ENCODE results near the gene REPIN1.
A peak's percentile ranks its signal among the peaks of the same experiment; 100 is the strongest.

Gene REPIN1

GRCh38 chr7:150329331-150330120 is 39.1 kb upstream of the REPIN1 start:
- H3K27me3 ChIP-seq (ENCODE audit: insufficient read depth, low read length) = no peaks in the 10 kb centered on the region
- H3K4me1 ChIP-seq (ENCODE audit: insufficient read depth, low read length) = peaks cover 17% of the 10 kb centered on the region
- peak overlapping the region; percentile 76 for H3K27ac ChIP-seq (ENCODE audit: low read length)
- peak overlapping the region; percentile 64; the same call in 1 of the 2 replicates for H3K9ac ChIP-seq (ENCODE audit: low read depth, low read length)
- peaks cover 87% of the 10 kb centered on the region for H3K36me3 ChIP-seq (ENCODE audit: insufficient read depth, low read depth, low read length)
- H3K9me3 ChIP-seq (ENCODE audit: insufficient read depth, low read depth, low read length) = no peaks in the 10 kb centered on the region
- peak overlapping the region; percentile 23; the same call in 1 of the 2 replicates for H3K4me3 ChIP-seq (ENCODE audit: low read length)

- Histone ChIP-seq H3K36me3 (ENCODE audit: insufficient read depth, low read depth, low read length) (peaks cover 80% of the 10 kb centered on the region), H3K27ac (ENCODE audit: low read length) (peak overlapping the region; percentile 76), H3K4me3 (ENCODE audit: low read length) (no peak overlapping the region)
Measured at GRCh38 chr7:150330211-150330885, 38.3 kb upstream of the REPIN1 start.

GRCh38 chr7:150332852-150333635 is 35.6 kb upstream of the REPIN1 start:
- Histone ChIP-seq H3K4me3 (ENCODE audit: low read length) (no peak overlapping the region), H3K9ac (ENCODE audit: low read depth, low read length) (no peak overlapping the region), H3K27ac (ENCODE audit: low read length) (no peak overlapping the region), H3K36me3 (ENCODE audit: insufficient read depth, low read depth, low read length) (peaks cover 78% of the 10 kb centered on the region), H3K4me1 (ENCODE audit: insufficient read depth, low read length) (peaks cover 31% of the 10 kb centered on the region), H3K9me3 (ENCODE audit: insufficient read depth, low read depth, low read length) (no peaks in the 10 kb centered on the region), H3K27me3 (ENCODE audit: insufficient read depth, low read length) (no peaks in the 10 kb centered on the region)

More at GRCh38 chr7:150330211-150330885, 38.3 kb upstream of the REPIN1 start:
- Histone ChIP-seq H3K27me3 (ENCODE audit: insufficient read depth, low read length) (no peaks in the 10 kb centered on the region), H3K9me3 (ENCODE audit: insufficient read depth, low read depth, low read length) (no peaks in the 10 kb centered on the region), H3K9ac (ENCODE audit: low read depth, low read length) (no peak overlapping the region), H3K4me1 (ENCODE audit: insufficient read depth, low read length) (peaks cover 18% of the 10 kb centered on the region)

GRCh38 chr7:150333659-150334058 is 35.0 kb upstream of the REPIN1 start:
- Histone ChIP-seq H3K4me1 (ENCODE audit: insufficient read depth, low read length) (peaks cover 30% of the 10 kb centered on the region), H3K36me3 (ENCODE audit: insufficient read depth, low read depth, low read length) (peaks cover 77% of the 10 kb centered on the region), H3K27me3 (ENCODE audit: insufficient read depth, low read length) (no peaks in the 10 kb centered on the region), H3K27ac (ENCODE audit: low read length) (no peak overlapping the region), H3K9ac (ENCODE audit: low read depth, low read length) (no peak overlapping the region), H3K4me3 (ENCODE audit: low read length) (no peak overlapping the region), H3K9me3 (ENCODE audit: insufficient read depth, low read depth, low read length) (no peaks in the 10 kb centered on the region)

- Histone ChIP-seq H3K9me3 (ENCODE audit: insufficient read depth, low read depth, low read length) (no peaks in the 10 kb centered on the region), H3K9ac (ENCODE audit: low read depth, low read length) (no peak overlapping the region), H3K27me3 (ENCODE audit: insufficient read depth, low read length) (no peaks in the 10 kb centered on the region), H3K27ac (ENCODE audit: low read length) (no peak overlapping the region), H3K4me3 (ENCODE audit: low read length) (no peak overlapping the region), H3K4me1 (ENCODE audit: insufficient read depth, low read length) (peaks cover 26% of the 10 kb centered on the region), H3K36me3 (ENCODE audit: insufficient read depth, low read depth, low read length) (peaks cover 77% of the 10 kb centered on the region)
Measured at GRCh38 chr7:150334108-150334507, 34.5 kb upstream of the REPIN1 start.

- no peaks in the 10 kb centered on the region for H3K27me3 ChIP-seq (ENCODE audit: insufficient read depth, low read length)
- peak overlapping the region; percentile 88 for H3K27ac ChIP-seq (ENCODE audit: low read length)
- H3K9ac ChIP-seq (ENCODE audit: low read depth, low read length) = peak overlapping the region; percentile 74; the same call in 1 of the 2 replicates
- peak overlapping the region; percentile 45; the same call in 1 of the 2 replicates for H3K4me3 ChIP-seq (ENCODE audit: low read length)
- peaks cover 76% of the 10 kb centered on the region for H3K36me3 ChIP-seq (ENCODE audit: insufficient read depth, low read depth, low read length)
- H3K9me3 ChIP-seq (ENCODE audit: insufficient read depth, low read depth, low read length) = no peaks in the 10 kb centered on the region
- peaks cover 17% of the 10 kb centered on the region for H3K4me1 ChIP-seq (ENCODE audit: insufficient read depth, low read length)
Measured at GRCh38 chr7:150335108-150335773, 33.4 kb upstream of the REPIN1 start.

GRCh38 chr7:150335774-150336112 is 32.9 kb upstream of the REPIN1 start:
- Histone ChIP-seq H3K9ac (ENCODE audit: low read depth, low read length) (peak overlapping the region; percentile 74; the same call in 1 of the 2 replicates), H3K36me3 (ENCODE audit: insufficient read depth, low read depth, low read length) (peaks cover 71% of the 10 kb centered on the region), H3K9me3 (ENCODE audit: insufficient read depth, low read depth, low read length) (no peaks in the 10 kb centered on the region), H3K4me3 (ENCODE audit: low read length) (peak overlapping the region; percentile 45; the same call in 1 of the 2 replicates), H3K27me3 (ENCODE audit: insufficient read depth, low read length) (peaks cover 1% of the 10 kb centered on the region; the same call in 1 of the 2 replicates), H3K4me1 (ENCODE audit: insufficient read depth, low read length) (peaks cover 17% of the 10 kb centered on the region), H3K27ac (ENCODE audit: low read length) (peak overlapping the region; percentile 88)

- peaks cover 61% of the 10 kb centered on the region for H3K36me3 ChIP-seq (ENCODE audit: insufficient read depth, low read depth, low read length)
- H3K4me1 ChIP-seq (ENCODE audit: insufficient read depth, low read length) = peaks cover 17% of the 10 kb centered on the region
- H3K9me3 ChIP-seq (ENCODE audit: insufficient read depth, low read depth, low read length) = no peaks in the 10 kb centered on the region
- peaks cover 9% of the 10 kb centered on the region for H3K27me3 ChIP-seq (ENCODE audit: insufficient read depth, low read length)
- no peak overlapping the region; the same call in 1 of the 2 replicates for H3K9ac ChIP-seq (ENCODE audit: low read depth, low read length)
- no peak overlapping the region for H3K4me3 ChIP-seq (ENCODE audit: low read length)
- H3K27ac ChIP-seq (ENCODE audit: low read length) = no peak overlapping the region
Measured at GRCh38 chr7:150336746-150337145, 31.9 kb upstream of the REPIN1 start.

GRCh38 chr7:150337179-150337578 is 31.4 kb upstream of the REPIN1 start:
- peaks cover 57% of the 10 kb centered on the region for H3K36me3 ChIP-seq (ENCODE audit: insufficient read depth, low read depth, low read length)
- H3K27ac ChIP-seq (ENCODE audit: low read length) = no peak overlapping the region
- no peak overlapping the region for H3K4me3 ChIP-seq (ENCODE audit: low read length)
- no peak overlapping the region for H3K9ac ChIP-seq (ENCODE audit: low read depth, low read length)
- peaks cover 13% of the 10 kb centered on the region for H3K27me3 ChIP-seq (ENCODE audit: insufficient read depth, low read length)
- peaks cover 21% of the 10 kb centered on the region for H3K4me1 ChIP-seq (ENCODE audit: insufficient read depth, low read length)
- H3K9me3 ChIP-seq (ENCODE audit: insufficient read depth, low read depth, low read length) = no peaks in the 10 kb centered on the region

GRCh38 chr7:150337659-150338081 is 31.0 kb upstream of the REPIN1 start:
- H3K9me3 ChIP-seq (ENCODE audit: insufficient read depth, low read depth, low read length) = no peaks in the 10 kb centered on the region
- H3K9ac ChIP-seq (ENCODE audit: low read depth, low read length) = no peak overlapping the region
- peaks cover 24% of the 10 kb centered on the region for H3K4me1 ChIP-seq (ENCODE audit: insufficient read depth, low read length)
- peaks cover 18% of the 10 kb centered on the region for H3K27me3 ChIP-seq (ENCODE audit: insufficient read depth, low read length)
- peaks cover 53% of the 10 kb centered on the region for H3K36me3 ChIP-seq (ENCODE audit: insufficient read depth, low read depth, low read length)
- no peak overlapping the region for H3K27ac ChIP-seq (ENCODE audit: low read length)
- H3K4me3 ChIP-seq (ENCODE audit: low read length) = no peak overlapping the region

Data from iPS-20b (cell line).